GM19043 (cell line): ENCODE data around the gene CTCF.

Experiments
- ATAC-seq: cut with Tn5 transposase; IDR thresholded peaks from one replicate; pipeline ENCODE4 v1.9.1; 2021; ENCODE audit warnings: low read depth; ENCODE audit not compliant: unreplicated experiment

CTCF gene

DNA sequence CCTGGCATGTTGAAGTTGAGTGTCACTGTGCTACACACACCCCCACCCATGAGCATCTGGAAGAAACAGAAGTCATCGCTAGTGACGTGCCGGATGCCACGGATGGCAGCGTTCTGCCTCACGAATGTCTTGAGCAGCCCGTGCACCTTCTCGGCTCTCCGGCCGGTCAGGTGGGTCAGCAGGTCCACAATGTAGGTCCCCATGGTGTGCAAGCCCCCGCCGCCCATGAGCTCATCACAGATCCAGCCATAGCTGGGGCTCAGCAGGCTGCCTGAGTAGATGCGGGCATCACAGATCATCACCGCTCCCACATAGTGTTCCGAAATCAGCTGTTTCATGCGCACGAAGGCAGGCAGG lies 113.2 kb downstream of the CTCF start:
- no peak for ATAC-seq

DNA sequence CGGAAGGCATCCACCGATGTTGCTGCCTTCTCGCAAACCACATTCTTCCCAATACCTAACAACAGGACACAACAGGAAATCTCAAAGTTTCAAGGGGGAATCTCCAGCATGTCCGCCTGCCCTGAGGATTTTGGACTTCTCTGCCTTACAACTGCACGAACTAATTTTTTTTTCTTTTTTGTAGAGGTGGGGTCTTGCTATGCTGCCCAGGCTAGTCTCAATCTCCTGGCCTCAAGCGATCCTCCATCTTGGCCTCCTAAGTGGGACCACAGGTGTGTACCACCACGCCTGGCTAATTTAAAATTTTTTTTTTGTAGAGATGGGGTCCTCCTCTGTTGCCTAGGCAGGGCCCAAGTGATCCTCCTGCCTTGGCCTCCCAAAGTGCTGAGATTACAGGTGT lies 113.7 kb downstream of the CTCF start:
- ATAC-seq = no peak

DNA sequence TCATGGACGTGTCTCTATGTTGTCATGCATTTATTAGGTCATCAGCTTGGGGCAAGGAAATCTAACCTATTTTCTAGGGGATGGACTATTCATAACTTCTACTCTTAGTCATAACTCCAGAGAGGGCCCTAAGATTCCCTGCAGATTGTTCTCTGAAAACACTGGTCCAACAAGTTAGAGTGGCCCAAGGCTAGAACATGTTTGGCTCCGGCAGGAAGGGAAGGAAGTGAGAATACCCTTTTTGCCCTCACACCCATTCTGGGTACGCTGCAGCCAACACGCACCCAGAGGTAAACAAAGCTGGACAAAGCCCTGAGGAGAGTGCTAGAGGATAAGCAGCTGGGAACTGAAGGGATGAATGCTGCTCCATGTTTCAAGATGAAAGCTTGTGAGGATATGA lies 114.2 kb downstream of the CTCF start:
- no peak for ATAC-seq

DNA sequence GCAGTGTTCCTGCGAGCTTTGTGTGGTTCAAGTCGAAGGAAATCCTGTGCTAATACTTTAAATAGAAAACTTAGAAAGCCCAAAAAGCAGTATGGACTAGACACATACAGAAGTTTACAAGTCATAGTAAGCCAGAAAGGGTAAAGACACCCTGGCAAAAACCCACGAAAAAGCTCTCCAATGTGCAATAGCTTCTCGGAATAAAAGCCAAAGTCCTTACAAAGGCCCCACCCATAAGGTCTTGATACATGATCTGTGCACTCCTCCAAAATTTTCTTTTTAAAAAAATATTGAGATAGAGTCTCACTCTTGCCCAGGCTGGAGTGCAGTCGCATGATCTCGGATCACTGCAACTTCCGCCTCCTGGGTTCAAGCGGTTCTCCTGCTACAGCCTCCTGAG lies 114.6 kb downstream of the CTCF start:
- no peak for ATAC-seq

DNA sequence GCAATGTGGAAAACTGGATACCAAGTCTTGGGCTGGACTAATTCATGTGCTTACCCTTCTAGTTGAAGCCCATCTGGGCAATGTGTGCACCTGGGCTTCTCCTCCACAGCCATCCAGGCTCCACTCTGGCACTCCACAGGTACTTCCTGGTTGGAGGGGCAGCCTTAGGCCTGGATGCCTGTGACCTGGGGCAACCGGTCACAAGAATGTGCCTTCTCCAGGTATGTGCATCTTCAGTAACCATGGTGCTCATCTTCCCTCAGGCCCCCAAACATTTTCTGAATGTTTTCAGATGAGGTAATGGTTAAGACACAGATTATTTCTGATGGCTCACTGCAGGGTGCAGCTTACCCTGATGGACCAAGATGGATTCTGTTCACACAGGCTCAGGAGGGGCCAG lies 115.4 kb downstream of the CTCF start:
- ATAC-seq = no peak

DNA sequence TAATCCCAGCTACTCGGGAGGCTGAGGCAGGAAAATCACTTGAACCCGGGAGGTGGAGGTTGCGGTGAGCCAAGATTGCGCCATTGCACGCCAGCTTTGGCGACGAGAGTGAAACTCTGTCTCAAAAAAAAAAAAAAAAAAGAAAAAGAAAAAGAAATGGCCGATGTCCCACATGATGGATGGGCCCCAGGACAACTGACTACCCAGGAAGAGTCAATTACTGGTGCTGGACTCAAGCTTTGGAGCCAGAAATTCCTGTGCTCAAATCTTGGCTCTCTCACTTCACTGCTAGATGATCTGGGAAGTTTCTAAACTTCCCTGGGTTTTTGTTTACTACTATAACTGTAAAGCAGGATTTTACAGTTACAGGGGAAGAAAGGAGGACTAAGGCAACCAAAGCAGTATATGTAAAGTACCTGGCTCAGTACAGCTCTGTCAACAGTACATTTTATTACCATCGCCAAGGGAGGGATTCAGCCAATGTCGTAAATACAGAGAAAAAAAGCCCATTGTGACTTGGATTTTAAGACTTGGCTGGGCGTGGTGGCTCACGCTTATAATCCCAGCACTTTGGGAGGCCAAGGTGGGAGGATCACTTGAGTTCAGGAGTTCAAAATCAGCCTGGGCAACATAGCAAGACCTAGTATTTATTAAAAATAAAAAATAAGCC lies 116.2 kb downstream of the CTCF start:
- no peak for ATAC-seq

DNA sequence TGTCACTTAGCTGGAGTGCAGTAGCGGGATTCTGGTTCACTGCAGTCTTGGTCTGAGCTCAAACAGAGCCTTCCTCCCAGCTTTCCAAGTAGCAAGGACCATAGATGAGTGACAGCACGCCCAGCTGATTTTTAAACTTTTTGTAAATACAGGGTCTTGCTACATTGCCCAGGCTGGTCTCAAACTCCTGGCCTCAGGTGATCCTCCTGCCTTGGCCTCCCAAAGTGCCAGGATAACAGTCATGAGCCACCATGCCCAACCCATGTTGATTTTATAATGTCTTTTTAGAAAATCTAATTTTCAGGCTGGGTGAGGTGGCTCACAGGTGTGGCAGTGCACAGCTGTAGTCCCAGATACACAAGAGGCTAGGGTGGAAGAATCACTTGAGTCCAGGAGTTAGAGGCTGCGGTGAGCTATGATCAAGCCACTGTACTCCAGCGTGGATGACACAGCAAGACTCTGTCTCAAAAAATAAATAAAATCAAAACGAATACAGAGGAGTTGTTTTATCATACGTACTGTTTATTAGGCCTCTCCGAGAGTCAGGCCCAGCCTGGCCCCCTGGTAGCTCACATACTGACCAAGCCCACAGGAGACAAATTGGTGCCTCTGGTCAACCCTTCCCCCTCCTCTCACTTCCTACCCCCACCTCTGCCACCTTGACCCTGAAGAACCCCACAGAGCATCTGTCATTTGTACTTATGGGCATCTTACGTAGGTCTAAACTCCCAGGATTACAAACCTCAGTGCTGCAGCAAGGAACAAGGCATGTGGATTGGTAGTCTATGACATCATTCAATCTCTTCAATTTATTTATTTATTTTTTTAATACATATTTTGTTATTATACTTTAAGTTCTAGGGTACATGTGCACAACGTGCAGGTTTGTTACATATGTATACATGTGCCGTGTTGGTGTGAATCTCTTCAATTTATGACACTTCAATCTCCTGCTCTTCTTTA lies 117.9 kb downstream of the CTCF start:
- no peak for ATAC-seq

DNA sequence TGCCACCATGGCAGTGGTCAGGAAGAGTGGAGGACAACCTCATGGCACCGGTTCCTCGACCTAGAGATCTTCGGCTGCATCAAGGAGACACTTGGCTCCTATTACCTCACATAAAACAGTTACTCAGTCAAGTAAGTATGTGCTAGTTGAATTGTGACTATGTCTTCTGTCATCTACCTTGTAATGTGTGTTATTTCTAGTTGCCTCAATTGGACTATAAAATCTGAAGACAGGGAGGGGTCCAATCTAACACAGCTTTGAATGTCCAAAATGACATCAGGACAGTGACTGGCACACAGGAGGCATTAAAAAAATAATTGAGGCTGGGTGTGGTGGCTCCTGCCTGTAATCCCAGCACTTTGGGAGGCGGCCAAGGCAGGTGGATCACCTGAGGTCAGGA lies 121.4 kb downstream of the CTCF start:
- ATAC-seq = no peak

DNA sequence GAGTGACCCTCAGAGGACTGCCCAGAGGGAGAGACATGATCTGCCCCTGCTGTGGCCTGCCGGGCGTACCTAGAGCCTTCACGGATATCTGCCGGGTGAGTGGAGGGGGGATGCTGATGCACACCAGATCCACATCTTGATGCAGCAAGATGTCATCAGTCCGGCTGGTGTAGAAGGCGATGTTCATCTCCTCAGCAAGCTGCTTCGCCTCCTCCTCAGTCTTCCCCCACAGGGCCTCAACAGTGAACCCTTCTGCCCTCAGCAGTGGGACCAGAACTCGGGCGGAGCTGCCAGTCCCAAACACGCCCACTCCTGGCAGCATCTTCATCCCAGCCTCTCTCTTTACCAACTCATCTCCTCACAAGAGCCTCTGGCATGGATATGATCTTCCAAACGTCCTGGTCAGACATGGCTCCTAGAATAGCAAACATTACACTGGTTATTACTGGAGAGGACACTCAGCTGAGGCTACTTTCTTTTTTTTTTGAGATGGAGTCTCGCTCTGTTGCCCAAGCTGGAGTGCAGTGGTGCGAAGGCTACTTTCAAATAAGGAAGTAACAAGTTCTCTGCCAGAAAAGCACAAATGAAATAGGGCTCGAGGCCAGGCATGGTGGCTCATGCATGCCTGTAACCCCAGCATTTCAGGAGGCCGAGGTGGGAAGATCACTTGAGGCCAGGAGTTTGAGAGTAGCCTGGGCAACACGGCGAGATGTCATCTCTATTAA lies 123.2 kb downstream of the CTCF start:
- ATAC-seq = no peak
